GM13977 (cell line): ENCODE data around the gene ATXN1.
A peak's percentile ranks its signal among the peaks of the same experiment; 100 is the strongest.

Experiments used
- DNase-seq: peaks from one replicate; pipeline ENCODE4 v3.0.0; 2012; ENCODE audit warnings: low spot score
- CTCF ChIP-seq: IDR thresholded peaks from 2 replicates; pipeline ENCODE4 v1.5.1; 2012; ENCODE audit warnings: mild to moderate bottlenecking, control low read depth; ENCODE audit not compliant: insufficient read depth; ENCODE audit errors: extremely low read depth, missing control alignments
- in situ Hi-C: fragments of 300-500 bp; cut with MboI; formaldehyde crosslinking; loops from one replicate; pipeline ENCODE4 v1.12.0; 2022; ENCODE audit warnings: low sequenced_read_pairs, low pct_unique_long_range_greater_than_20kb, mixed read lengths, inconsistent platforms; ENCODE audit not compliant: unreplicated experiment

Gene ATXN1

GRCh38 chr6:16767765-16768476, 6.7 kb upstream of the ATXN1 start:
- TF ChIP-seq CTCF, result no peak
- DNase-seq, result no peak
- in situ Hi-C loops, result loop anchor here (10.0 kb wide), 3 partner anchors 253 to 433 kb away; no protein-coding TSS in a partner anchor

DNA sequence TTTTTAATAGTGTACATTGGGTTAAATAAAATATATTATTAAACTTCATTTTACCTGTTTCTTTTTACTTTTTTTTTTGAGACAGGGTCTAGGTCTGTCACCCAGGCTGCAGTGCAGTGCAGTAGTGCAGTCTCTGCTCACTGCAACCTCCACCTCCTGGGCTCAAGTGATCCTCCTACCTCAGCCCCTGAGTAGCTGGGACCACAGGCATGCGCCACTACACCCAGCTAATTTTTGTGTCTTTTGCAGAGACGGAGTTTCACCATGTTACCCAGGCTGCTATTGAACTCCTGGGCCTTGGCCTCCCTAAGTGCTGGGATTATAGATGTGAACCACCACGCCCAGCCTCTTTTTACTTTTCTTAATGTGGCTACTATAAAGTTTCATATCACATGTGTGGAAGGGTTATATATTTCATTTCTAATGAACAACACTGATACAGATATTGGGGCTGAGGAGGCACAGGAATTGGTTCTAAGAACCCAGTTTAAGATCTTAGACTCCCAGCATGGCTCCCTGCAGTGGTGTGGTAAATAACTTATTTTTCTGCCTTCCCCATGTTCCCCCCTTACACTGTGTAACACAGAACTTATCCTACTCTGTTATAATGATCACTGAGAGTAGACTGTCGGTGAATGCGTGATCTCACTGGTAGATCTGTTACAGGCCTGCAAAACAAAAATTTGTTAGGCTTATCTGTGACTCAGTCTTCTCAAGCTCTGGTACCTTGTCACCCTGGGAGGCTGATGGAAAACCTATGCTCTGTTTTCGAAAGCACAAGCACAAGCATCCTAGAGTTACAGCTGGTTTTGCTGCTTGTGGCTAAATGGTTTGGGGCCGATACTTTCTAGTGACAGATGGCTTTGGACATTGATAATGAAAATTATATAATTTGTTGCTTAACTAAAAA, 5.8 kb upstream of the ATXN1 start:
- DNase-seq, result no peak
- in situ Hi-C loops, result loop anchor here (10.0 kb wide), 3 partner anchors 252 to 432 kb away; no protein-coding TSS in a partner anchor
- TF ChIP-seq CTCF, result no peak

DNA sequence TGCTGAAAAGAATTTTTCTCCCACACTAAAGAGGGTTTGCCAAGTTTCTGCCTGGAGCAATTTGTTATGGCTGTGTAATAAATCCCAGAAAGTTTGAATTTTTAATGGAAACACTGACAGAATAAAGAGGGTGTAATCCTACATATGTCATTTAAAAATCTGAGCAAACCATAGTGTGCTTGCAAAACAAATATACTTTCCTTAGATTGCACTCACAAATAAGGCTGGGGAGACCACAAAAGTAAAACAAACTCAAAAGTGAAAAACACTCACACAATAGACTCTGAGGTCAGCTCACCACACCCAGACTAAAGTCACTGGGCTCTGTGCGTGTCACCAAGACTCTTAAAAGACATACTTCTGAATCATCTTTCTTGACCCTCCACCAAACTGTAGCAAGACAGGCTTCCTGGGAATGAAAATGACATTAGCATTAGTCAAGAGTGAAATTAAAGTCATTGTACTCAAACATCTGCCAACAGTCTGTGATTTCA, 4.8 kb upstream of the ATXN1 start:
- in situ Hi-C loops, result loop anchor here (10.0 kb wide), 3 partner anchors 251 to 431 kb away; no protein-coding TSS in a partner anchor
- peak; percentile 18 for DNase-seq
- no peak for TF ChIP-seq CTCF

- in situ Hi-C loops, result loop anchor here (10.0 kb wide), 3 partner anchors 250 to 430 kb away; no protein-coding TSS in a partner anchor
- TF ChIP-seq CTCF, result no peak
- no peak for DNase-seq
Observed at GRCh38 chr6:16765235-16765634, 4.0 kb upstream of the ATXN1 start.

DNA sequence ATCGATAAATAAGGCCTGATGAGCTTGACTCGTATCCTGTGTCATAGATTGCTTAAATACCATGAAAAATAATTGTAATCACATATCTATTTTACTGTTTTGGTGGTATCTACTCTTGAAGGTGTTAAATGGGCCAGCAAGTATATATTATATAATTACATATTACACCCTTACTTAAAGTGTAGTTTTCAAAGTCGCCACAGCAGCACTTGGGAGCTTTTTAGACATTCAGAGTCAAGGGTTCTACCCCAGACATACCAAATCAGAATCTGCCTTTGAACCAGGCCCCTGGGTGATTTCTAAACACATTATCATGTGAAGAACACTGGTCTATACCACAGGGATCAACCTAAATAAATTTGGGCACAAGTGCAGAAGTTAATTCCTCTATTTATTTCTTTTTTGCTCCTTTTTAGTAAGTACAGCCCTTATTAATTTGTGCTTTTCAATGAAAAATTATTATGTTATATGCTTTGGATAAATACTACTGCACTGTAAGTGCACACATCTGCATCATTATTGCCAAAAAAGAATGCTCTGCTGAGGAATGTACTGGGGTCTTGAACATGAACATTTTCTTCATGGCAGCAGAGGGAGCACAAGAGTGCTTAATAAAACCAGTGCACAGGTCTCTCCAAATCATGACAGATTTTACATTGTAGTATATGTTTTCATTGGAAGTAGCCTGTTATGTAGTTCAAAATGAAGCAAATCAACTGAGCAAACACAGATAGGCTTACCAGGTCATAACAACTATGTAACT, 3.1 kb upstream of the ATXN1 start:
- in situ Hi-C loops, result loop anchor here (10.0 kb wide), 3 partner anchors 250 to 430 kb away; no protein-coding TSS in a partner anchor
- peak; percentile 31 for DNase-seq
- peak; percentile 37 for TF ChIP-seq CTCF
